ENCODE results near the gene PRKCA.

GRCh38 chr17:66787914-66788313 lies 485.5 kb downstream of the PRKCA start:
- TF ChIP-seq HNRNPL (IDR thresholded peaks at IDR 0.05; ENCODE audit: low read depth, low read length), result no peak
- TF ChIP-seq CTCF (IDR thresholded peaks at IDR 0.05 in 2 of 3, conservative IDR thresholded peaks at IDR 0.05 in 1 of 3; ENCODE audit: insufficient read depth in 2 of 3, low read depth in 1 of 3, low read length in 3 of 3), result no peak
- no peak for TF ChIP-seq RBBP5 (IDR thresholded peaks at IDR 0.05; ENCODE audit: borderline replicate concordance, insufficient read depth, low read length, poor library complexity, severe bottlenecking)
- TF ChIP-seq HNRNPLL (IDR thresholded peaks at IDR 0.05; ENCODE audit: low read depth, low read length, poor library complexity, severe bottlenecking), result no peak
- no peak for TF ChIP-seq ATF7 (IDR thresholded peaks at IDR 0.05)

Data from K562 (cell line).